Smooth muscle cell of the brain vasculature (primary cell): ENCODE measurements around the gene PPCS.
A peak's percentile ranks its signal among the peaks of the same experiment; 100 is the strongest.
"Not testable (repeated sequence)": the region's sequence is repeated elsewhere in the genome, so short reads cannot be mapped to it uniquely, and the experiment has no call there.

ENCODE experiments used
- DNase-seq: peaks from one replicate; pipeline ENCODE4 v3.0.0-alpha.2; 2012; ENCODE audit warnings: low read depth, low spot score

PPCS gene

GRCh38 chr1:42453386-42453785 lies 3.0 kb upstream of the PPCS start:
- no peak for DNase-seq

GRCh38 chr1:42454403-42454802 lies 1.9 kb upstream of the PPCS start:
- no peak for DNase-seq

- DNase-seq, result peak; percentile 29
Observed at GRCh38 chr1:42456754-42457089, 379 bp downstream of the PPCS start.

GRCh38 chr1:42461196-42461595 lies 4.9 kb downstream of the PPCS start:
- DNase-seq, result no peak

GRCh38 chr1:42462828-42463763 lies 6.8 kb downstream of the PPCS start, which contains the start of gene CCDC30:
Gene CCDC30 (plus strand): TSS chr1:42463286. CDS start chr1:42480552, 17,266 bp downstream.
- peak; percentile 96 for DNase-seq

- no peak for DNase-seq
Observed at GRCh38 chr1:42463921-42464320, 7.6 kb downstream of the PPCS start.

GRCh38 chr1:42466030-42466429 lies 9.7 kb downstream of the PPCS start:
- no peak for DNase-seq

GRCh38 chr1:42469727-42470126 lies 13.4 kb downstream of the PPCS start:
- DNase-seq, result no peak

- DNase-seq, result no peak
Observed at GRCh38 chr1:42476605-42477004, 20.3 kb downstream of the PPCS start.

- not testable (repeated sequence) for DNase-seq
Observed at GRCh38 chr1:42477354-42477753, 21.0 kb downstream of the PPCS start.

GRCh38 chr1:42477775-42478174 lies 21.4 kb downstream of the PPCS start:
- DNase-seq, result no peak

- no peak for DNase-seq
Observed at GRCh38 chr1:42479621-42480020, 23.3 kb downstream of the PPCS start.

- DNase-seq, result no peak
Observed at GRCh38 chr1:42480921-42481320, 24.6 kb downstream of the PPCS start.

GRCh38 chr1:42482635-42483153 lies 26.4 kb downstream of the PPCS start:
- no peak for DNase-seq

- peak; percentile 1 for DNase-seq
Observed at GRCh38 chr1:42484382-42484781, 28.0 kb downstream of the PPCS start.

- no peak for DNase-seq
Observed at GRCh38 chr1:42490237-42490636, 33.9 kb downstream of the PPCS start.

- DNase-seq, result not testable (repeated sequence)
Observed at GRCh38 chr1:42502031-42502430, 45.7 kb downstream of the PPCS start.

GRCh38 chr1:42504535-42505128 lies 48.3 kb downstream of the PPCS start:
- DNase-seq, result no peak

- DNase-seq, result no peak
Observed at GRCh38 chr1:42506576-42506975, 50.2 kb downstream of the PPCS start.
